H1 (cell line): ENCODE results near the gene BCO2. TPM values are rescaled to one million over a fixed set of nuclear protein-coding genes. Genes with fewer than 3 reads are reported as not detected.

Source experiments
- CTCF ChIA-PET: fragments of 300-600 bp; sonication (Branson Sonifier 250); formaldehyde crosslinking; loops from one replicate; lab custom pipeline; 2021; ENCODE audit not compliant: partially characterized antibody; lab: Charles Lee
- POLR2A ChIA-PET: fragments of 300-600 bp; sonication (Branson Sonifier 250); formaldehyde crosslinking; loops from one replicate; lab custom pipeline; 2021; ENCODE audit warnings: inconsistent platforms; ENCODE audit not compliant: partially characterized antibody; lab: Charles Lee
- DNase-seq, 2 experiments: peaks; one replicate each; pipeline versions ENCODE4 v3.0.0 to v3.0.0-alpha.2; 2010 to 2022; ENCODE audit warnings: low spot score in 2 of 2, low read depth in 1 of 2, mixed read lengths in 1 of 2
- FAIRE-seq: peaks from 2 replicates; lab custom pipeline; 2011; peaks lifted over from hg19 to GRCh38; lab: Jason Lieb, UNC
- H2AFZ ChIP-seq: 2 replicates; pipeline ENCODE4 v1.8.1; 2012; ENCODE audit warnings: low read length, inconsistent platforms
- H2AK5ac ChIP-seq: 2 replicates; pipeline ENCODE4 v1.6.1; 2013; ENCODE audit warnings: low read depth, low read length
- H2BK120ac ChIP-seq: replicated peaks from 2 replicates; pipeline ENCODE3; 2013; ENCODE audit warnings: low read depth, low read length, inconsistent platforms
- H2BK12ac ChIP-seq: 2 replicates; pipeline ENCODE4 v1.6.1; 2013; ENCODE audit warnings: low read depth, low read length
- H2BK15ac ChIP-seq: 2 replicates; pipeline ENCODE4 v1.6.1; 2013; ENCODE audit warnings: low read length
- H2BK20ac ChIP-seq: 2 replicates; pipeline ENCODE4 v1.6.1; 2013; ENCODE audit warnings: low read length
- H2BK5ac ChIP-seq: 2 replicates; pipeline ENCODE4 v1.6.1; 2013; ENCODE audit warnings: low read depth, low read length
- H3K14ac ChIP-seq: 2 replicates; pipeline ENCODE4 v1.6.1; 2013; ENCODE audit warnings: inconsistent platforms; ENCODE audit not compliant: insufficient read length
- H3K18ac ChIP-seq: 2 replicates; pipeline ENCODE4 v1.6.1; 2013; ENCODE audit warnings: low read length; ENCODE audit errors: extremely low read depth
- H3K23ac ChIP-seq: 2 replicates; pipeline ENCODE4 v1.6.1; 2013; ENCODE audit warnings: inconsistent platforms; ENCODE audit not compliant: insufficient read length
- H3K23me2 ChIP-seq: 2 replicates; pipeline ENCODE4 v1.6.1; 2013; ENCODE audit warnings: low read depth, low read length
- H3K27ac ChIP-seq: 2 replicates; pipeline ENCODE4 v1.6.1; 2011; ENCODE audit warnings: low read depth, low read length, inconsistent platforms
- H3K27me3 ChIP-seq, 4 experiments: replicated peaks in 1 of 4; 1 replicate in 1 of 4; 2 replicates in 3 of 4; pipeline versions ENCODE4 v1.6.1 to v1.8.1; 2011 to 2013; ENCODE audit warnings: low read length in 3 of 4, mild to moderate bottlenecking in 3 of 4, inconsistent platforms in 2 of 4, mixed read lengths in 2 of 4, moderate library complexity in 1 of 4; ENCODE audit not compliant: control insufficient read depth in 3 of 4, insufficient read depth in 3 of 4; ENCODE audit errors: extremely low read depth in 1 of 4
- H3K36me3 ChIP-seq, 4 experiments: 2 replicates each; pipeline versions ENCODE4 v1.6.1 to v1.8.1; 2011 to 2013; ENCODE audit warnings: mild to moderate bottlenecking in 4 of 4, low read length in 3 of 4, moderate library complexity in 2 of 4, control low read depth in 1 of 4, inconsistent platforms in 1 of 4; ENCODE audit not compliant: insufficient read depth in 4 of 4, control insufficient read depth in 2 of 4
- H3K4ac ChIP-seq: replicated peaks from 2 replicates; pipeline ENCODE3; 2013; ENCODE audit warnings: low read length, low read depth, mixed read lengths, inconsistent platforms; ENCODE audit not compliant: insufficient read length
- H3K4me1 ChIP-seq, 4 experiments: replicated peaks in 1 of 4; 1 replicate in 1 of 4; 2 replicates in 3 of 4; pipeline versions ENCODE4 v1.6.1 to v1.8.1; 2011 to 2013; ENCODE audit warnings: low read length in 3 of 4, inconsistent platforms in 2 of 4, mixed read lengths in 1 of 4; ENCODE audit not compliant: insufficient read depth in 4 of 4, control insufficient read depth in 3 of 4
- H3K4me2 ChIP-seq, 2 experiments: 2 replicates each; pipeline versions ENCODE4 v1.6.1 to v1.8.1; 2011 to 2013; ENCODE audit warnings: low read depth in 2 of 2, low read length in 2 of 2, control low read depth in 1 of 2, inconsistent platforms in 1 of 2, mild to moderate bottlenecking in 1 of 2; ENCODE audit not compliant: insufficient read depth in 1 of 2
- H3K4me3 ChIP-seq, 4 experiments: fragments of 200-600, 300-600 bp in 1 of 4; sonication (generic), shearing (Covaris generic), sonication (Bioruptor Twin) in 1 of 4; 2 replicates each; pipeline versions ENCODE4 v1.5.1 to v1.8.1; 2011 to 2016; ENCODE audit warnings: low read length in 4 of 4, low read depth in 3 of 4, control low read depth in 2 of 4, inconsistent platforms in 2 of 4, mild to moderate bottlenecking in 2 of 4, mixed read lengths in 1 of 4, moderate library complexity in 1 of 4; ENCODE audit not compliant: insufficient read depth in 2 of 4; ENCODE audit errors: extremely low read depth in 1 of 4
- H3K56ac ChIP-seq: replicated peaks from 2 replicates; pipeline ENCODE3; 2013; ENCODE audit warnings: low read depth, mild to moderate bottlenecking, mixed read lengths, low read length, inconsistent platforms; ENCODE audit not compliant: insufficient read length
- H3K79me1 ChIP-seq: 2 replicates; pipeline ENCODE4 v1.6.1; 2013; ENCODE audit warnings: low read depth, low read length, control low read depth
- H3K79me2 ChIP-seq, 2 experiments: 2 replicates each; pipeline versions ENCODE4 v1.6.1 to v1.8.1; 2012 to 2013; ENCODE audit warnings: low read length in 2 of 2, mild to moderate bottlenecking in 2 of 2, inconsistent platforms in 1 of 2; ENCODE audit not compliant: insufficient read depth in 2 of 2, control insufficient read depth in 1 of 2
- H3K9ac ChIP-seq, 4 experiments: replicated peaks in 1 of 4; 1 replicate in 1 of 4; 2 replicates in 3 of 4; pipeline versions ENCODE4 v1.6.1 to v1.8.1; 2011 to 2013; ENCODE audit warnings: low read depth in 3 of 4, low read length in 3 of 4, control low read depth in 2 of 4, mild to moderate bottlenecking in 2 of 4, moderate library complexity in 2 of 4, inconsistent platforms in 1 of 4; ENCODE audit errors: extremely low read depth in 1 of 4
- H3K9me3 ChIP-seq, 2 experiments: 2 replicates each; pipeline versions ENCODE4 v1.6.1 to v1.8.1; 2012 to 2013; ENCODE audit warnings: mild to moderate bottlenecking in 2 of 2, moderate library complexity in 2 of 2, control low read depth in 1 of 2, inconsistent platforms in 1 of 2, low read depth in 1 of 2, low read length in 1 of 2, mixed read lengths in 1 of 2; ENCODE audit not compliant: insufficient read depth in 2 of 2
- H4K20me1 ChIP-seq, 2 experiments: replicated peaks in 1 of 2; 2 replicates each; pipeline versions ENCODE3 to v1.8.1; 2011 to 2013; ENCODE audit warnings: inconsistent platforms in 2 of 2, low read length in 2 of 2, mild to moderate bottlenecking in 1 of 2; ENCODE audit not compliant: insufficient read depth in 2 of 2, control insufficient read depth in 1 of 2
- H4K5ac ChIP-seq: 2 replicates; pipeline ENCODE4 v1.6.1; 2013; ENCODE audit warnings: low read length, low read depth, mixed read lengths, inconsistent platforms; ENCODE audit not compliant: insufficient read length
- H4K8ac ChIP-seq: 2 replicates; pipeline ENCODE4 v1.8.0; 2013; ENCODE audit warnings: mild to moderate bottlenecking, moderate library complexity, low read length, inconsistent platforms; ENCODE audit not compliant: insufficient read depth; ENCODE audit errors: extremely low read depth
- H4K91ac ChIP-seq: replicated peaks from 2 replicates; pipeline ENCODE3; 2013; ENCODE audit warnings: low read length, mixed read lengths, inconsistent platforms; ENCODE audit not compliant: insufficient read length
- BACH1 ChIP-seq: IDR thresholded peaks from 2 replicates; pipeline ENCODE4 v1.6.1; 2012; ENCODE audit warnings: low read length, improper control_type of control experiment
- CBX8 ChIP-seq: fragments of 300-800, 300-1000 bp; sonication (generic); IDR thresholded peaks from 2 replicates; pipeline ENCODE4 v1.7.1; 2016; ENCODE audit warnings: low read depth, low read length, borderline replicate concordance
- CHD1 ChIP-seq: IDR thresholded peaks from 2 replicates; pipeline ENCODE4 v1.6.1; 2012; ENCODE audit warnings: low read depth, low read length, improper control_type of control experiment
- CHD2 ChIP-seq: IDR thresholded peaks from 2 replicates; pipeline ENCODE4 v1.6.1; 2012; ENCODE audit warnings: low read length, improper control_type of control experiment
- CREB1 ChIP-seq: IDR thresholded peaks from 2 replicates; pipeline ENCODE4 v1.6.1; 2012; ENCODE audit warnings: inconsistent platforms
- MAFK ChIP-seq: IDR thresholded peaks from 2 replicates; pipeline ENCODE4 v1.6.1; 2012; ENCODE audit warnings: low read depth, mild to moderate bottlenecking, improper control_type of control experiment, low read length
- NANOG ChIP-seq: IDR thresholded peaks from 2 replicates; pipeline ENCODE4 v1.6.1; 2011; ENCODE audit warnings: low read length, low read depth, mild to moderate bottlenecking, inconsistent platforms; ENCODE audit not compliant: insufficient read depth, poor library complexity, severe bottlenecking
- RAD21 ChIP-seq, 2 experiments: IDR thresholded peaks in 1 of 2; conservative IDR thresholded peaks in 1 of 2; 2 replicates each; pipeline ENCODE4 v1.6.1; 2011; ENCODE audit warnings: low read depth in 2 of 2, low read length in 2 of 2, improper control_type of control experiment in 1 of 2, inconsistent platforms in 1 of 2, mild to moderate bottlenecking in 1 of 2, moderate library complexity in 1 of 2
- TBP ChIP-seq: IDR thresholded peaks from 2 replicates; pipeline ENCODE4 v1.6.1; 2011; ENCODE audit warnings: low read depth, low read length, improper control_type of control experiment
- WGBS, 2 experiments: shearing (Covaris generic) in 1 of 2; methylation state at CpG; one replicate each; pipeline versions ENCODE4 v1.1.6 to v1.1.7; 2013 to 2015; ENCODE audit warnings: low lambda C conversion rate in 2 of 2, mixed read lengths in 2 of 2, inconsistent platforms in 1 of 2, low coverage in 1 of 2, missing lambda C conversion rate in 1 of 2; ENCODE audit not compliant: insufficient replicate concordance in 2 of 2, insufficient coverage in 1 of 2, insufficient read length in 1 of 2; ENCODE audit errors: extremely low coverage in 1 of 2, missing lambda C conversion rate in 1 of 2; 5-methylcytosine and 5-hydroxymethylcytosine counted together
- polyA plus RNA-seq, 7 experiments: library from polyadenylated mRNA; depleted of rRNA in 3 of 7; stranded (reverse) in 5 of 7; unstranded in 2 of 7; fragments of >200 nt in 5 of 7; fragments of 200-250 nt in 2 of 7; gene quantifications; 1 replicate in 5 of 7; 2 replicates in 1 of 7; 4 replicates in 1 of 7; pipeline versions ENCODE4 v1.2.1 to v1.2.3, GENCODE V29; 2011 to 2013; ENCODE audit warnings: missing spikeins in 2 of 7, mixed read lengths in 2 of 7
- total RNA-seq: library from RNA; stranded (reverse); fragmentation: NEBNext Ultra II Directional; extraction: Animal tissue kit (Norgen Biotek cat#: 25700); gene quantifications from 2 replicates; pipeline ENCODE4 v1.2.1, GENCODE V29; 2021
- TF ChIP-seq, protein P1 (sequence below): IDR thresholded peaks from 2 replicates; pipeline ENCODE4 v1.6.1; 2012; ENCODE audit warnings: inconsistent platforms

BCO2 gene
- total and polyA plus RNA-seq, 2 of the 8 experiments (the other 6 are each of a cell fraction or from before 2014, with no cell fraction given), result 0.42 to 0.82 TPM

DNA sequence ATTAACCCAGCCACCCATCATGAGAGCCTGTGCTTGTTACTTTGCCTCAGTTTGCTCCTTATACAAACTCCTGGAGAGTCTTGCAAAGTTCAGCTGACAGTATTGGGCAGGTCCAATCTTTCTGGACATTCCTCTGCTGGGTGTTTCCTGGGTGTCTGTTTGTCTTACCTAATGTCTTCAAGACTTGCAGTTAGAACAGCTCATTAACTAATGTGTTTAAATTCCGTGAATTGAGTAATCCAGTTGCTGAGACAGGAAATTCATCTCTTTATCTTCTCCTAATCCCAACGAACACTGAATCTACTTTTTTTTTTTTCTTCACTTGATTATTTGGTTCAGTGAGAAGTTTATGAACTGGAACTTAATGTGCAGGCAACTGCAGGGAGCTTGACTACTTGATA is 20.6 kb downstream of the BCO2 start:
- no peak overlapping the region for H3K14ac ChIP-seq
- TF ChIP-seq MAFK, result no peak
- TF ChIP-seq BACH1, result no peak
- TF ChIP-seq RAD21 (IDR thresholded peaks at IDR 0.05 in 1 of 2, conservative IDR thresholded peaks at IDR 0.05 in 1 of 2; ENCODE audit: low read depth in 2 of 2, low read length in 2 of 2), result no peak
- TF ChIP-seq, protein P1, sequence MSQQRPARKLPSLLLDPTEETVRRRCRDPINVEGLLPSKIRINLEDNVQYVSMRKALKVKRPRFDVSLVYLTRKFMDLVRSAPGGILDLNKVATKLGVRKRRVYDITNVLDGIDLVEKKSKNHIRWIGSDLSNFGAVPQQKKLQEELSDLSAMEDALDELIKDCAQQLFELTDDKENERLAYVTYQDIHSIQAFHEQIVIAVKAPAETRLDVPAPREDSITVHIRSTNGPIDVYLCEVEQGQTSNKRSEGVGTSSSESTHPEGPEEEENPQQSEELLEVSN, result no peak
- TF ChIP-seq CHD2, result no peak
- no peak for TF ChIP-seq CBX8
- no peak for TF ChIP-seq NANOG
- no peak for TF ChIP-seq CREB1
- no peak for TF ChIP-seq CHD1
- no peak for TF ChIP-seq TBP

More for the DNA sequence above, 20.6 kb downstream of the BCO2 start:
- Histone ChIP-seq H2BK120ac (no peak overlapping the region), H3K79me1 (no peaks in the 10 kb centered on the region), H4K8ac (no peak overlapping the region), H3K4me1 (no peaks in the 10 kb centered on the region), H4K20me1 (no peaks in the 10 kb centered on the region), H4K91ac (no peak overlapping the region), H3K27me3 (no peaks in the 10 kb centered on the region; a peak in 1 of 7 replicates), H3K79me2 (no peaks in the 10 kb centered on the region), H4K5ac (no peak overlapping the region), H3K18ac (no peak overlapping the region), H3K23ac (no peak overlapping the region), H3K36me3 (no peaks in the 10 kb centered on the region), H2AFZ (no peak overlapping the region), H3K56ac (no peak overlapping the region), H3K23me2 (no peaks in the 10 kb centered on the region), H3K4ac (no peak overlapping the region), H2BK20ac (no peak overlapping the region), H2BK12ac (no peak overlapping the region), H2BK15ac (no peak overlapping the region), H3K9me3 (no peaks in the 10 kb centered on the region), H3K9ac (no peak overlapping the region), H3K27ac (no peak overlapping the region), H3K4me2 (no peak overlapping the region), H2BK5ac (no peak overlapping the region), H2AK5ac (no peak overlapping the region), H3K4me3 (no peak overlapping the region)
- 92% methylated on average over 2 of the region's 2 CpGs; no CpG with 5 or more reads in 1 of the 2 experiments for WGBS, 2 experiments
- no peak for DNase-seq
- POLR2A ChIA-PET, result no interaction called here
- FAIRE-seq, result no peak
- CTCF ChIA-PET, result interaction anchor here (0.6 to 1.5 kb wide), 4 partner anchors 21 to 865 kb away, joined by 3 to 4 read pairs (median 3); partner anchors contain the start of gene BCO2
